ENCODE measurements around the gene ATF7IP2.

ATF7IP2 gene

GRCh38 chr16:10485698-10486382, 100.0 kb downstream of the ATF7IP2 start:
- no peak for TF ChIP-seq CTCF (IDR thresholded peaks at IDR 0.05; ENCODE audit: extremely low read depth, insufficient read depth, missing control alignments)
- in situ Hi-C loops (cut with MboI; ENCODE audit: low pct_unique_long_range_greater_than_20kb, low sequenced_read_pairs, unreplicated experiment) = no loop called here
- DNase-seq (ENCODE audit: low spot score) = no peak

GRCh38 chr16:10490141-10490540, 104.3 kb downstream of the ATF7IP2 start:
- no peak for TF ChIP-seq CTCF (IDR thresholded peaks at IDR 0.05; ENCODE audit: extremely low read depth, insufficient read depth, missing control alignments)
- in situ Hi-C loops (cut with MboI; ENCODE audit: low pct_unique_long_range_greater_than_20kb, low sequenced_read_pairs, unreplicated experiment) = no loop called here

GRCh38 chr16:10493276-10493675, 107.4 kb downstream of the ATF7IP2 start:
- DNase-seq (ENCODE audit: low spot score) = no peak
- in situ Hi-C loops (cut with MboI; ENCODE audit: low pct_unique_long_range_greater_than_20kb, low sequenced_read_pairs, unreplicated experiment) = no loop called here

More at GRCh38 chr16:10490141-10490540, 104.3 kb downstream of the ATF7IP2 start:
- no peak for DNase-seq (ENCODE audit: low spot score)

GRCh38 chr16:10494343-10495030, 108.6 kb downstream of the ATF7IP2 start:
- no peak for DNase-seq (ENCODE audit: low spot score)
- no peak for TF ChIP-seq CTCF (IDR thresholded peaks at IDR 0.05; ENCODE audit: extremely low read depth, insufficient read depth, missing control alignments)
- in situ Hi-C loops (cut with MboI; ENCODE audit: low pct_unique_long_range_greater_than_20kb, low sequenced_read_pairs, unreplicated experiment) = no loop called here

More at GRCh38 chr16:10493276-10493675, 107.4 kb downstream of the ATF7IP2 start:
- no peak for TF ChIP-seq CTCF (IDR thresholded peaks at IDR 0.05; ENCODE audit: extremely low read depth, insufficient read depth, missing control alignments)

GRCh38 chr16:10495031-10495345, 109.1 kb downstream of the ATF7IP2 start:
- no peak for TF ChIP-seq CTCF (IDR thresholded peaks at IDR 0.05; ENCODE audit: extremely low read depth, insufficient read depth, missing control alignments)
- no peak for DNase-seq (ENCODE audit: low spot score)
- in situ Hi-C loops (cut with MboI; ENCODE audit: low pct_unique_long_range_greater_than_20kb, low sequenced_read_pairs, unreplicated experiment) = no loop called here

- in situ Hi-C loops (cut with MboI; ENCODE audit: low pct_unique_long_range_greater_than_20kb, low sequenced_read_pairs, unreplicated experiment) = no loop called here
- no peak for DNase-seq (ENCODE audit: low spot score)
- no peak for TF ChIP-seq CTCF (IDR thresholded peaks at IDR 0.05; ENCODE audit: extremely low read depth, insufficient read depth, missing control alignments)
Observed at GRCh38 chr16:10497132-10498101, 111.6 kb downstream of the ATF7IP2 start.

Data from GM13977 (cell line).